ENCODE data around the gene NCOA7.

DNA sequence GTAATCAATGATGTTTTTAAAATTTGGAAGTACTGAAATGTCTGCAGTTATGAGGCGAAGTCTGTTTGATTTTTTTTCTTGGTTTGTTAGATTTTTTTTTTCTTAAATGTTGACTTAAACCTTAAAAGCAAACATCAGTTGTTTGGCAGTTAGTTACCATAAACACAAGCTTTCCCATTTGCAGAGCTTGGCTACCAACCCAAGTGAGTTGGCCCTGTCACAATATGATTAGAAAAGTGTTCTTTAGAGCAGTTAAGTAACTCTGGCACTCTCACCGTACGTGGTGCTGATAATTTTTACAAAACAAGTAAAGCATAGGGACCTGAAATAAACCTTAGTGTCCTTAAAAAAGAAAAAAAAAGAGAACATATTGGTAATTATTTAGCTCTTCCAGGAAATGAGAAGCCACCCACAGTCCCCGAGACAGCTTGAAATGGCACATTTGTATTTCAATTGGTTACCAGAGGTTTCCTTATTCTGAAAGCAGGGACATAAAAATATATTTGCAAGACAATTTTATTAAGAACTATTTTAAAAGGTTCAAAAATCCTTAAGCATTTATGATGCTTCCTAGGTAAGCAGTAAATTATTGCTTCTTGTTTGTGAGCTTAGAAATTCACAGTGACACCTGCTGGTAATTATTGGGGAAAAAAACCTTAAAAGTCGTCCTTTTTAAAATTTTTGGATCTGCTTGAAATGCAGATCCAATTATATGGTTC is 37.4 kb upstream of the NCOA7 start:
- TF ChIP-seq CTCF (IDR thresholded peaks at IDR 0.05; ENCODE audit: low read depth, low read length) (peak; percentile 53), EZH2phosphoT487 (IDR thresholded peaks at IDR 0.05; ENCODE audit: low read depth) (no peak)

Data from OCI-LY3 (cell line).